IPS-NIHi11 (cell line): ENCODE results near the gene NTF3.

Experiments
- DNase-seq: peaks from one replicate; pipeline ENCODE4 v3.0.0; 2012; ENCODE audit warnings: mixed read lengths, low spot score

The NTF3 gene

GRCh38 chr12:5432011-5432400, at the start of gene NTF3:
NTF3 (plus strand) TSS chr12:5432108; CDS start chr12:5432325, 217 bp downstream.
- peak; percentile 80 for DNase-seq

DNA sequence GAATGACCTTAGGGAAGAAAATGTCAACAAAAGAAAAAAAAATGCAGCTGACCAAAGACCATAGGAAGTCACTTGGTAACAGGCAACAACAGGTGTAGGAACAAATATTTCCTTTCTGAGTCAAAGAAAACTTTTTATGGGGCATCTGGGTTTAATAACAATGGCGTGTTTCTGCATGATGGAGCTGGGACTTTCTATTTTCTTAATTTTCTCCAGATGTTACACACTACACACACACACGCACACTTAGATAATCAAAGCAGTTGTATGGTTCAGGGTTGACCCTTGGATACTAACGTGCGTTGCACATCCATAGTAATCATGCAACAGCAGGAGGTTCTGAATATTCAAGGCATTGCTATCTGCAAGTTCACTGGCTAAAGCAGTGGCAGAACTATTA, 47.9 kb upstream of the NTF3 start:
- DNase-seq: no peak

DNA sequence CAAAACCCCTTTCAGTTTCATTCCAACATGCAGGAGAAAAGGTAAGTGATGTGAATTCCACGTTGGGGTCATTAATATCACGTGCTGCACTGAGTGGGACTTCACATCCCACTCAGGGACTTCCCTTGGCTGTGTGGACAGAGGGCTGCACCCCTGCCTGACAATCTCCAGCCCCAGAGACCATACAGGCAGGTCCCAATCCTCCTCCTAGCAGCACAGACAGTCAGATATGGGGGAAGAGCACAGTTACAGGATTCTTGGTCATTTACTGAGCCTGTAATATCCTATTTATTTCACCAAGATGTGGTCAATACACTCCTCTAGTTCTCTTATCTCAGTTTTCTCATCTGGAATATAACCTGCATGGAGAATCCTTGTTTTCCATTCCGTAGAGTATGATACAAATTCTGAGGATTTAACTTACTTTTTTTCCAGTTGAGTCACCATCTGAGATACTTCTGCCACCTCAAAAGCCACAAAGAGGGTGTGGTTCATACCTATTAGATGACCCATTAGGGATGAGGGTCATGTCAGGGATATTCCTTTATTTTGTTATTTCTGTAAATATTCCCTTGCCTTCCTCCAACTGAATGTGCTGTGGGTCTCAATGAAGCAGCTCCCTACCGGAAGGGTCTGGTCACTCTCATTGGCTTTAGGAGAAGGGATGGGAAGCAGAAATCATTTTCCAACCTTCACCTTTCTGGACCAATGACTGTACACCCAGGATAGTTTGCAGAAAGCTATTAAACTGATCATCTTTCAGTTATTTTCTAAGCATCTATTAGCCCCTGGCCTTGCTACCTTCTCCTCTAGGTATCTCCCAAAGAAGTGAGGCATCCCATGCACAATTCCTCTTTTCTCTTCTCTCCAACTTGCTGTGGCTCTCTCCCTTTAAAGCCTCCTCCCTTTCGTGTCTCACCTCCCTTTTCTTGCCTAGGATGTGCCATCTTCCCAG, 43.0 kb upstream of the NTF3 start:
- DNase-seq: no peak

GRCh38 chr12:5390174-5390799, 41.6 kb upstream of the NTF3 start:
- no peak for DNase-seq

- DNase-seq: no peak
These were observed 40.3 kb upstream of the NTF3 start for GRCh38 chr12:5391653-5392052.

DNA sequence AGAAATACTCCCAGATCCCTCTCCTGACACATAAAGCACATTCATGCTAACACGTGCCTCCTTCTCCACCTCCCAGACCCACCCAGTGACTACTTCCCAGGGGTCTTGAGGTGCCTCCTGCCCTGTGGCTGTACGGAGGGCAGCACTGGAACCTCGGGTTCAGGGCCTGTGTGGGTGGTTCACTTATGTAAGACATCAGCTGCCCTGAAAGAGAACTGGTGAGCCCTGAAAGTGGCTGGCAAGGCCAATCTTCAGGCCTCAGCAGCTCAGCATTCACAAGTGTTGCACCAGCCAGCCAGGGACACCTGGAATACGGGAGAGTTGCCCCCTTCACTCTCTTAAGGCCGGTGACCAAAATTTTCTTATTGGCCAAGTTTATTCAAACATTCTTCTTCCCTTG, 38.9 kb upstream of the NTF3 start:
- DNase-seq: no peak

DNA sequence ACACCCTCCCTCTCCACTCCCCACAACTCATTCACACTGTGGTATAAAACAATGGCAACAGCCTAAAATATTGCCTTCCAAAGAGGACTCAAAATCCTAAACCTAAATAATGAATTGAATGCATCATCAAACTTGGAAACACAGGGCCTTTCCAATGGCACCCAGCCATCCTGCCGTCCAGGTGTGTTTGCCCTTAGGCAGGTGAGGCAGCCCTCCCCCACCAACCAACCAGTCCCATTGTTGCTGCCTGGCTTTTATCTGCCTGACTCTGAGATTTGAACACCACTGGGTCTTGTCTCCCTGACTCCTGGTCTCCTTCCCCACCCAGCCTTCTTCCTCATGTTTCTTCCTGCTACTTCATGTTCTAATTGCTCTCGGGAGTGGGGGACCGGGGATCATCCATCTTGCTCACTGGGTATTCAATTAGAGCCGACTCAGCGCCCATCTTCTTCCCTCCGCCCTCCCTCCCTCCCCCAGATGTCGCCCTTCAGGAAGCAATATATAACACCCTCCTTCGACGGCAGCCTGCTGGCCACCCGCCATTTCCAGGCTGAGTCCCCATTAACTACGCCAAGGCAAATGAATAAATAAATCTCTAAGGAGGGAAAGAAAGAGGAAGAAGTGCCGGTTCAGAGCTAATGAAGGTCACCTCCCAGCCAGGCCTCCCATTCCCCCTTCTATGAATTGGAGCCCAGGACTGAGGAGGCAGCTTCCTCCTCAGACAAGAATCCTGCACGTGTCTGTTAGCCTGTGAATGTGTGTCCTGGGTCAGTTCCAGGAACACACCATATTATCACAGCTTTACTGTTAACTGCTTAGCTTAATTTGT, 36.3 kb upstream of the NTF3 start:
- DNase-seq: no peak

DNA sequence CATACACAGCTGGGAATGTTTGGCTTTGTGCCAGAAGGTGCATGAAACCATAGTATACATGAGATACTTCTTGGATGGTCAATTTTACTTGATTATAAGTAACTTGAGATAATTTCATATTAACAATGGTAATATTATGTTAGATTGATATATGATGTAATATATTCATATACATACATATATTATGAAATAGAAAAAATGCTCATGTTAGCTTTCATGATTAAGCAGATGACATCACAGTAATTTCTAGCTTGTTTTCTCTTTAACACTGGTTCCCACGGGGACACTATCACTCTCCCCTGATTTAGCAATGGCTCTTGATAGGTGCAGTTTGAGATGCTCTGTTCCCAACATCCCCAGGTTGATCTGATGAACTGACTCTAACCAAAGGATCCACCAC, 35.4 kb upstream of the NTF3 start:
- DNase-seq: no peak

- DNase-seq: no peak
These were observed 32.6 kb upstream of the NTF3 start for GRCh38 chr12:5399266-5399665.

DNA sequence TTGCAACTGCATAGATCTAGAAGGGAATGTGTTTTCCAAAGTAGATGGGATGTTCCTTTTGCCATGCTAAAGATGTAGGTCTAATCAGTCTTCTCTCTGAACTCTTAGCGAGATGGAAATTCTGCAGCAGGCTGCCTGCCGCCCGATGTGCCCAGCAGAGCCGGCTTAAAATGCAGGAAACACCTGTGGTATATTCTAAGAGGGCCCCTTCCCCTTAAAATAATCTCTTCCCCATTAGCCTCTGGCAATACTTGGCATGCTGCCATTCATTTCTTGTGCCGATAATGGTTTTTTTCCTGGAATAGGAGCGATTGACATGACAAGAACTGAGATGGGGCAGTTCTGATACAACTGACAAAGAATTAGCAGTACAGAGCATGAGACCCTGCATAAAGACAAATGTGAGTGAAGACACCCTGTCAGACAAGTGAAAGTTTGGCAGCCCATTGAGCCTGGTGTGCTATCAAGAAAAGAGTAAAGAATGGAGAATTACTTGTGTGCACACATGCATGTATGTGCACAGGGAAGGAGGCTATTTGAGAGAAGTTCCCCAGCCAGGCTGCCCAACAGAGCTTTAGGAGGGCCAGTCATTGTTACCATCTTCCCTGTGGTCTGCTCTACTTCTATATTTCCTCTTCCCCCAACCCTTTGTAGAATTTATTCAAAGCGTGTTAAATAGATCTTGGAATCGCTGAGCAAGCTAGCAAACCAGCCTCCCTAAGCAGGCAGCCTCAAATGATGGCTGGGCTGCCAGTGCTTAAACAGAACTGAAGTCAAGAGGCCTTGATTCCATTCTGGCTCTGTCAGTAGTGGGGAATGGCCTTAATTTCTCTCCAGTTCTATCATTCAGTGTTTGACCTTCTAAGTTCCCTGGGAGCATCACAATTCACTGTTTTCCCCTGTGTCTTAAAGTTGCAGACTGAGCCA, 29.6 kb upstream of the NTF3 start:
- no peak for DNase-seq

DNA sequence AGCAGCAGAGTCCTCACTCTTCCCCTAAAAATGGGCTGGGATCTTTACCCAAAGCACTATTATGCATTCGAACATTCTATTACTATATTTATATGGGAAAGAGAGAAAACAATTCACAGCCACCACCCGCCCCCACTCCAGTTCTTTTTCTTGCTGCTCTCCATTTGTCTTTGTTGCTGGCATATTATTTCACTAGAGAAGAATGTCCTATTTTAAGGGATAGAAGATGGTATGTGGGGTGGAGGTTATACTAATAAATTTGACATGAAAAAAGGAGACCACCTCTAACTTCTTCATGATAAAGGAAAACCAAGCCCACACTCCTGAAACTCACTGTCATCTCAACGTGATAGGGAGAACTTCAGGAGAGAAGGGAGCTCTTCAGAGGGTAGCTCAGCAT, 28.5 kb upstream of the NTF3 start:
- no peak for DNase-seq

GRCh38 chr12:5407034-5407856, 24.7 kb upstream of the NTF3 start:
- DNase-seq: no peak

- no peak for DNase-seq
These were observed 22.3 kb upstream of the NTF3 start for GRCh38 chr12:5409619-5410018.

GRCh38 chr12:5416571-5416970, 15.3 kb upstream of the NTF3 start:
- DNase-seq: no peak

- no peak for DNase-seq
These were observed 14.4 kb upstream of the NTF3 start for GRCh38 chr12:5417500-5417899.

- DNase-seq: peak; percentile 62
These were observed 3.3 kb upstream of the NTF3 start for GRCh38 chr12:5428332-5429221.

GRCh38 chr12:5429741-5430557, 2.0 kb upstream of the NTF3 start:
- DNase-seq: peak; percentile 78
